Loucy (cell line): ENCODE results near the gene TASP1.

Source experiments
- CTCF ChIP-seq: fragments of 200-600 bp; sonication (generic); conservative IDR thresholded peaks from 2 replicates; pipeline ENCODE4 v1.5.1; 2014; ENCODE audit warnings: mild to moderate bottlenecking, antibody characterized with exemption, low read length
- EZH2phosphoT487 ChIP-seq: fragments of 200-600 bp; IDR thresholded peaks from 2 replicates; pipeline ENCODE4 v1.6.1; 2018; ENCODE audit warnings: antibody characterized with exemption, mild to moderate bottlenecking, moderate library complexity, borderline replicate concordance

GRCh38 chr20:13648291-13649228 lies 9.8 kb upstream of the TASP1 start:
- no peak for TF ChIP-seq CTCF
- no peak for TF ChIP-seq EZH2phosphoT487
